Motor neuron (in vitro differentiated cells): Measurements from ENCODE around the gene EPHX1. TPM values are rescaled to one million over a fixed set of nuclear protein-coding genes. Genes with fewer than 3 reads are reported as not detected.
"Not testable (repeated sequence)": the region's sequence is repeated elsewhere in the genome, so short reads cannot be mapped to it uniquely, and the experiment has no call there.

Source experiments
- ATAC-seq, 8 experiments: fragments of 200-7000 bp; cut with Tn5 transposase; replicated peaks in 6 of 8; 2 replicates each; pipeline ENCODE4 v1.8.0; 2021; ENCODE audit warnings: mild to moderate bottlenecking in 8 of 8, moderate library complexity in 8 of 8
- H3K27ac ChIP-seq, 2 donors: fragments of 250-450 bp; sonication (Bioruptor Pico); 2 replicates each; pipeline ENCODE4 v1.9.0; 2021; ENCODE audit warnings: antibody characterized with exemption in 2 of 2, mild to moderate bottlenecking in 2 of 2, moderate library complexity in 1 of 2
- H3K4me1 ChIP-seq, 2 donors: fragments of 250-450 bp; sonication (Bioruptor Pico); replicated peaks in 1 of 2; 2 replicates each; pipeline ENCODE4 v1.6.1; 2021; ENCODE audit warnings: antibody characterized with exemption in 2 of 2, mild to moderate bottlenecking in 2 of 2, moderate library complexity in 1 of 2
- H3K4me3 ChIP-seq, 5 donors: fragments of 250-450 bp; sonication (Bioruptor Pico); 2 replicates each; pipeline ENCODE4 v1.9.0; 2021; ENCODE audit warnings: antibody characterized with exemption in 5 of 5, mild to moderate bottlenecking in 5 of 5, moderate library complexity in 4 of 5
- WGBS, 10 experiments: fragments of 450-650 bp; shearing (Covaris generic); methylation state at CpG; one replicate each; pipeline ENCODE4 v1.0.0; 2022; 5-methylcytosine and 5-hydroxymethylcytosine counted together
- in situ Hi-C, 9 experiments: fragments of 400-800 bp; cut with MboI; loops; one replicate each; pipeline ENCODE4 v1.15.0; 2021; ENCODE audit warnings: low sequenced_read_pairs in 9 of 9, low pct_unique_long_range_greater_than_20kb in 2 of 9; ENCODE audit not compliant: unreplicated experiment in 9 of 9
- total RNA-seq, 8 experiments: library from RNA; unstranded; fragments of 300-600 nt; gene quantifications; 2 replicates each; pipeline versions ENCODE4 v1.2.3 to v1.2.4, GENCODE V29; 2022

Gene EPHX1
- total RNA-seq, 8 experiments from 2014 or later = 8.1 to 56.2 (median 12.2) TPM

DNA sequence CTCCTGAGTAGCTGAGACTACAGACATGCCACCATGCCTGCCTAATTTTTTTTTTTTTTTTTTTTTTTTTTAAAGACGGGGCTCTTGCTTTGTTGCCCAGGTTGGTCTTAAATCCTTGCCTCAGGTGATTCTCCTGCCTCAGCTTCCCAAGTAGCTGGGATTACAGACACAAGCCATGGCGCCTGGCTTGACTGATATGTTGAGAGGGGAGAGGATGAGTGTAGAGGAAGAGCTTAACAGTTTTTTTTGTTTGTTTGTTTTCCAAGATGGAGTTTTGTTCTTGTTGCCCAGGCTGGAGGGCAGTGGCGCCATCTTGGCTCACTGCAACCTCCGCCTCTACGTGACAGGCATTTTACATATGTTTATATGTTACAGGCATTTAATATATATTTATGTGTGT lies 29.8 kb upstream of the EPHX1 start:
- Histone ChIP-seq H3K27ac (no peak overlapping the region), H3K4me3 (no peak overlapping the region), H3K4me1 (peaks cover 19 to 34% of the 10 kb centered on the region in 2 donors)
- WGBS, 10 experiments = 92 to 100% (median 100%) methylated on average over 2 to 5 of the region's 5 CpGs; no CpG with 5 or more reads in 3 of the 10 experiments
- no peak for ATAC-seq
- in situ Hi-C loops = no loop called here

- peaks cover 19 to 34% of the 10 kb centered on the region in 2 donors for H3K4me1 ChIP-seq
- H3K4me3 ChIP-seq = no peak overlapping the region
- 86 to 100% (median 100%) methylated on average over 1 of the region's 1 CpG; no CpG with 5 or more reads in 3 of the 10 experiments for WGBS, 10 experiments
- ATAC-seq = no peak
- in situ Hi-C loops = no loop called here
- no peak overlapping the region for H3K27ac ChIP-seq
These were observed 29.3 kb upstream of the EPHX1 start for GRCh38 chr1:225780630-225781029.

DNA sequence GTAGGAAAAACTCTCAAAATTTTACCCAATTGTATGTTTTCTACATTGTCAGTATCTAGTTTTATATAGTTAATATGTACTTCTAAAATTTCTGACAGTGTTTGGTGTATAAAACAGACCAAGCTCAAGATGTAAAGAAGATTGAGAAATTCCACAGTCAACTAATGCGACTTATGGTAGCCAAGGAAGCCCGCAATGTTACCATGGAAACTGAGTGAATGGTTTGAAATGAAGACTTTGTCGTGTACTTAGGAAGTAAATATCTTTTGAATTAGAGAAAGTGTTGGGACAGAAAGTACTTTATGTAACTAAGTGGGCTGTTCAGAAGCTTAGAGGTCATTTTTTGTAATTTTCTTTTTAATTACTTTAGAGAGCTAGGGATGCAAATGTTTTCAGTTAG lies 20.8 kb upstream of the EPHX1 start:
- H3K4me1 ChIP-seq, H3K27ac ChIP-seq, in situ Hi-C loops, H3K4me3 ChIP-seq: not testable (repeated sequence)
- peak in 1 of 8 experiments; percentile 69 for ATAC-seq
- 67% methylated on average over 1 of the region's 3 CpGs; no CpG with 5 or more reads in 9 of the 10 experiments for WGBS, 10 experiments

DNA sequence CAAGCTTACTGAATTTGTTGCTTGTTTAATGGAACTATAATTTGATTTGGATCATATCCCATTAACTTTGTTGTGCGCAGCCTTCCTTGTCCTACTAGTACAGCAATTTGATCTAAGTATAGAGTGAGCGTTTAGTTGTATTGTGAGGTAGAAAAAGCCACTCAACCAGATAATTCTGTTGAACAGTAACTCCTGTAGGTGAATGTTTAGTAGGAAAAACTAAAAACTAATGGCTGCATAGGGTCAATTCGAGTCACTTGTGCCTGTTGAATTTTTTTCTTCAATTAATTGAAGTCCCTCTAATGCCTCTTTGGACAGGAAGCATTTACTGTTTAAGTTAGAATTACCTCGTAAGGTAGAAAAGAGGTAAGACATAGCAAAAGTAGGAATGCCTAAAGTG lies 15.0 kb upstream of the EPHX1 start:
- Histone ChIP-seq H3K4me3 (no peak overlapping the region), H3K27ac (no peak overlapping the region), H3K4me1 (no peaks in the 10 kb centered on the region)
- WGBS, 10 experiments = 83 to 100% (median 97%) methylated on average over 1 to 4 of the region's 4 CpGs
- no peak for ATAC-seq
- in situ Hi-C loops = no loop called here

GRCh38 chr1:225796097-225796496 lies 13.8 kb upstream of the EPHX1 start:
- ATAC-seq, H3K4me1 ChIP-seq, H3K4me3 ChIP-seq, H3K27ac ChIP-seq, in situ Hi-C loops: not testable (repeated sequence)
- WGBS, 10 experiments = 100% methylated on average over 2 of the region's 18 CpGs; no CpG with 5 or more reads in 9 of the 10 experiments

DNA sequence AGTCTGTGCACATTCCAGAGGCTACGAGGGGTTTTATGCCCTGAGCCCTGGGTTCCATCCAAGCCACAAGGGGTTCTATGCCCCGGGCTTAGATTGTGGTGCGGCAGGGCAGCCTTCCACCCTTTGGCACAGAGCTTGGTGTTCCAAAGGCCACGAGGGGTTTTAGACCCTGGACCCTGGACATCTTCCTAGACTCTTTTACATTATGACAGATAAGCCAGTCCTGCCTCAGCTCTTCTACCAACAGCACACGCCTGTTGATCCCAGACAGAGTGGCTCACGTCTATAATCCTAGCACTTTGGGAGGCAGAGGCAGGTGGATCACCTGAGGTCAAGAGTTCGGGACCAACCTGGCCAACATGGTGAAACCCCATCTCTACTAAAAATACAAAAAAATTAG lies 8.8 kb upstream of the EPHX1 start:
- H3K4me1 ChIP-seq, H3K4me3 ChIP-seq, in situ Hi-C loops, ATAC-seq, H3K27ac ChIP-seq: not testable (repeated sequence)
- WGBS, 10 experiments = 60 to 100% (median 93%) methylated on average over 1 to 7 of the region's 7 CpGs; no CpG with 5 or more reads in 3 of the 10 experiments

- Histone ChIP-seq H3K4me1 (peaks cover 6% of the 10 kb centered on the region in 2 donors), H3K27ac (no peak overlapping the region), H3K4me3 (no peak overlapping the region)
- in situ Hi-C loops = no loop called here
- 80 to 100% (median 100%) methylated on average over 1 of the region's 1 CpG; no CpG with 5 or more reads in 3 of the 10 experiments for WGBS, 10 experiments
- no peak for ATAC-seq
These were observed 3.7 kb upstream of the EPHX1 start for GRCh38 chr1:225806249-225806648.

DNA sequence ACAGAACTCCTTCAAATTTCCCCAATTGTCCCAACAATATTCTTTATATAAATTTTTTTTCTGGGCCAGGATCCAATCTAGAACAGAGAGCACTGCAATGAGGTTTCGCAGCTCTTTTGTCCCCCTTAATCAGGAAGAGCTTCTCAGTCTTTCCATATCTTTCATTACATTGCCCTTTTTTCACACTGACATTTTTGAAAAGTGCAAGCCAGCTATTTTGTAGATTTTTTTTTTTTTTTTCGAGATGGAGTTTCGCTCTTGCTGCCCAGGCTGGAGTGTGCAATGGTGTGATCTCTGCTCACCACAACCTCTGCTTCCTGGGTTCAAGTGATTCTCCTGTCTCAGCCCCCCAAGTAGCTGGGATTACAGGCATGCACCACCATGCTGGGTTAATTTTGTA lies 3.2 kb upstream of the EPHX1 start:
- WGBS, 10 experiments = 77 to 100% (median 95%) methylated on average over 1 to 3 of the region's 3 CpGs; no CpG with 5 or more reads in 2 of the 10 experiments
- in situ Hi-C loops, ATAC-seq, H3K4me1 ChIP-seq, H3K4me3 ChIP-seq, H3K27ac ChIP-seq: not testable (repeated sequence)

- Histone ChIP-seq H3K27ac (no peak overlapping the region), H3K4me1 (peaks cover 13% of the 10 kb centered on the region in 2 donors), H3K4me3 (no peak overlapping the region)
- 66 to 100% (median 80%) methylated on average over 1 to 5 of the region's 5 CpGs; no CpG with 5 or more reads in 2 of the 10 experiments for WGBS, 10 experiments
- no peak for ATAC-seq
- in situ Hi-C loops = no loop called here
These were observed 1.8 kb upstream of the EPHX1 start for GRCh38 chr1:225808136-225808535.

DNA sequence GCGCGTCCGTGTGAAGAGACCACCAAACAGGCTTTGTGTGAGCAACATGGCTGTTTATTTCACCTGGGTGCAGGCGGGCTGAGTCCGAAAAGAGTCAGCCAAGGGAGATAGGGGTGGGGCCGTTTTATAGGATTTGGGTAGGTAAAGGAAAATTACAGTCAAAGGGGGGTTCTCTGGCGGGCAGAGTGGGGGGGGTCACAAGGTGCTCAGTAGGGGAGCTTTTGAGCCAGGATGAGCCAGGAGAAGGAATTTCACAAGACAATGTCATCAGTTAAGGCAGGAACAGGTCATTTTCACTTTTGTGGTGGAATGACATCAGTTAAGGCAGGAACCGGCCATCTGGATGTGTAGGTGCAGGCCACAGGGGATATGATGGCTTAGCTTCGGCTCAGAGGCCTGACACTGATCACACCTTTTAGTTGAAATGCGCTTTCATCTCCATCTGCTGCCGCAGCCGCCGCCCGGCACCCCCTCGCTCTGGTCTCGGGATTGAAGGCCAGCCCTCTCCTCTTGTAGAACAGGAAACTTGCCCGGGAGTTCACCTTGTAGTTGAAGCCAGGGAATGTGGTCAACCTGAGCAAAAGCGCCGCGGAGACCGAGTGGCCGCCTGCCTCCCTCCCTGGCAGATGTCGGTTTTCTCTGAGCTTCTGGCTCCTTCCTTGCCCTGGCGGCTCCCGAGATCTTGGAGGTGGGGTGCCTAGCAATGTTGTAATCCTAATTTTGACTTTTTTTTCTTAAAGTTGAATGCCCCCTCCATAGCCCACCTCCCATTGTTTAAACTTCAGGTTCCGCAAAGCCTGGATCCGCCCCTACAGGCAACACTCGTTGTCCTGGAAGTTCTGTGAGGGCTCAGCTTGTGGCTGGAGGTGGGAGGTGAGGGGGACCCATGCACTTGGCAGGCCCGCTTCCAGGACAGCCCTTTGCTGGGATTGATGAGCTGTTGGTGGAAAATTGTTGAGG lies 935 bp downstream of the EPHX1 start:
- Histone ChIP-seq H3K4me1 (peaks cover 26 to 28% of the 10 kb centered on the region in 2 donors), H3K4me3 (peak overlapping the region; percentile 37 to 54 (median 50))
- H3K27ac ChIP-seq, in situ Hi-C loops, ATAC-seq: not testable (repeated sequence)
- 0 to 80% (median 36%) methylated on average over 1 to 21 of the region's 29 CpGs; no CpG with 5 or more reads in 4 of the 10 experiments for WGBS, 10 experiments

DNA sequence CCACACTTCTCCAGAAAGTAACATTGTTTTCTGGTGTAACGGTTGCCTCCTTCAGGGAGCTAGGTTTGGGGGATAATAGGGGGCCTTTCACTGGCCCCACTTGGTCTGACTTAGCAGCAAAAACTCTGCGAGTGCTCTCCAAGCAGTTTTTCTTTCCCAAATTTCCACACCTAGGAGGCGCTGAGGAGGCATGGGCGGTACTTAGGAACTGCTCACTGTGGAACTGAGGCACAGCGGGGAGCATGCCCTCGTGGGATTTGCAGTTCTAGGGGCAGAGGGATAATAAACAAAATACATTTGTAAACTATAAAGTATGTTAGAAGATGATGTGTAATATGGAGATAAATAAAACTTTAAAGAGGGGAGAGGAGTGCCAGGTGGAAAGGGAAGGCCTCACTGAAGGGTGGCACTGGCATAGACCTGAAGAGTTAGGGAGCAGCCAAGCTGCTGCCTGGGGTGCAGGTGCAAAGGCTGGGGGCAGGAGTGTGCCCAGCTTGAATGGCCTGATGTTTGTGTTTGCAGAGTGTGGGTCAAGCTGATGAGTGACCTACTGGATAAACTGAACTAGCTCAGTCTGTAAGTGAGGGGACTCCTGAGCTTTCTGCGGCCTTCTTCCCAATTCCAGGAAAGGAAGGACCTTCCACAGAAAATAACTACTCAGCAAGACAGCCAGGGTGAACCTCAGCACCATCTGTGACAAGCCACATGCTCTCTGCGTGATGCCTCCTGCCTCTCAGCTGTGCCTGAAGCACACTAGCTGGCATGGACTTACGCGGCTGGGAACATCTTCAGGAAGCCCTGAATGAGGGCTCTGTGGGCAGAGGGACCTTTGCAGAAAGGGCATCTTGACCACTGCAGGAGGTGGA lies 1.9 kb downstream of the EPHX1 start:
- no peak overlapping the region for H3K27ac ChIP-seq
- in situ Hi-C loops = no loop called here
- no peak overlapping the region for H3K4me3 ChIP-seq
- H3K4me1 ChIP-seq = peaks cover 26 to 28% of the 10 kb centered on the region in 2 donors
- 30 to 96% (median 69%) methylated on average over 1 to 8 of the region's 10 CpGs for WGBS, 10 experiments
- no peak for ATAC-seq

- WGBS, 10 experiments = 13 to 100% (median 88%) methylated on average over 3 to 8 of the region's 8 CpGs; no CpG with 5 or more reads in 4 of the 10 experiments
- ATAC-seq = peak in 2 of 8 experiments; percentile 2
- no peak overlapping the region for H3K4me3 ChIP-seq
- peak overlapping the region in 1 of 2 donors; percentile 34 for H3K27ac ChIP-seq
- peaks cover 26 to 33% of the 10 kb centered on the region in 2 donors for H3K4me1 ChIP-seq
- in situ Hi-C loops = no loop called here
These were observed 2.7 kb downstream of the EPHX1 start for GRCh38 chr1:225812488-225813213.
